Stimulated activated CD8-positive, alpha-beta memory T cell treated with anti-CD3 and anti-CD28 coated beads, Interleukin-12 subunit alpha, Interleukin-12 subunit beta, amount 100 ng/mL, for 4 hours (primary cell): Measurements from ENCODE around the gene DCHS1.

Experiments
- DNase-seq: peaks from one replicate; pipeline ENCODE4 v3.0.0-alpha.2; 2020; ENCODE audit warnings: low read depth

The DCHS1 gene

DNA sequence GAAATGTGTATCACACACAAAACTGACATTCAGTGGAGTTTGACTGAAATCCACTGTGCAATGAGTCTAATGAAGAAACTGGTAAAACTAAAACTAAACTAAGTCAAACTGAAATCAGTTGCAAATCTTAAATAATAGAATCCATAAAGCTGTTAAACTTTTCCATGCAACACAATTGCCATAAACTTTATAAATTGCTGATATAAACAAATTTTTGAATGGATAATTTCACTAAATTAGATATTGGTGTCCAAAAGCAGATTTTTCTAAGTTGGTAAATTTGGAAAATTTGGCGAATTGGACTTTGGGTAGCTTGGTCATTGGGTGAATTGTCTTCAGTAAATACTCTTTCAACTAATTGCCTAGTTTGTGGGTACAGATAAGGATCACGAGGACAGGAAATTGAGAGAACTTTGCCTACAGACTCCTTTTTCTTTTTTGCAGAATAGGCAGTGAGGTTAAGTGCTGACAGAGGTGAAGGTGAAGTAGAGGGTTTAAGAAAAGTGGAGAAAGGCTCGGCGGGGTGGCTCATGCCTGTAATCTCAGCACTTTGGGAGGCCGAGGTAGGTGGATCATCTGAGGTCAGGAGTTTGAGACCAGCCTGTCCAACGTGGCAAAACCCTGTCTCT is 14.7 kb upstream of the DCHS1 start:
- DNase-seq, result no peak

DNA sequence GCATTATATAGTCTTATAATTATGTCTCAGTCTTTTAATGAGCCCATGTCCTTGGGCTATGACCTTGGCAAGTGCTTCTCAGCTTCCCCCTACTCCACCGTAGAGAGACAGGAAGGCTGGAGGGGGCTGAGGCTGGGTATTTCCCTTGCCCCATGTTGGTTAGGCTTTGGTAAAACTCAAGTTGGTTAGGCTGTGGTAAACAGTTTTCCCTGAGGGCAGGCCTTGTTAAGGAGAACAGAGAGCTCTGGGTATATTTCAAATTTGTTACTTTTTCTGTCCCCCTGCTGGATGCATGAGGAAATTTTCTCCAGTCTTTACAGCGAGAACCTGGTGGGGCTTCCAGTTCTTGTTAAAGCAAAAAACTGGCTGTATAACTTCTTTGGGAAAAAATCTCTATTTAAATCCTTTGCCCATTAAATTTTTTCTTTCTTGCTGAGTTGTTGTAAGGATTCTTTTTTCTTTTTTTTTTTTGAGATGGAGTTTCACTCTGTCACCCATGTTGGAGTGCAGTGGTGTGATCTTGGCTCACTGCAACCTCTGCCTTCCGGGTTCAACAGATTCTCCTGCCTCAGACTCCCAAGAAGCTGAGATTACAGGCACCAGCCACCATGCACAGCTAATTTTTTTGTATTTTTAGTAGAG is 12.2 kb upstream of the DCHS1 start:
- no peak for DNase-seq

DNA sequence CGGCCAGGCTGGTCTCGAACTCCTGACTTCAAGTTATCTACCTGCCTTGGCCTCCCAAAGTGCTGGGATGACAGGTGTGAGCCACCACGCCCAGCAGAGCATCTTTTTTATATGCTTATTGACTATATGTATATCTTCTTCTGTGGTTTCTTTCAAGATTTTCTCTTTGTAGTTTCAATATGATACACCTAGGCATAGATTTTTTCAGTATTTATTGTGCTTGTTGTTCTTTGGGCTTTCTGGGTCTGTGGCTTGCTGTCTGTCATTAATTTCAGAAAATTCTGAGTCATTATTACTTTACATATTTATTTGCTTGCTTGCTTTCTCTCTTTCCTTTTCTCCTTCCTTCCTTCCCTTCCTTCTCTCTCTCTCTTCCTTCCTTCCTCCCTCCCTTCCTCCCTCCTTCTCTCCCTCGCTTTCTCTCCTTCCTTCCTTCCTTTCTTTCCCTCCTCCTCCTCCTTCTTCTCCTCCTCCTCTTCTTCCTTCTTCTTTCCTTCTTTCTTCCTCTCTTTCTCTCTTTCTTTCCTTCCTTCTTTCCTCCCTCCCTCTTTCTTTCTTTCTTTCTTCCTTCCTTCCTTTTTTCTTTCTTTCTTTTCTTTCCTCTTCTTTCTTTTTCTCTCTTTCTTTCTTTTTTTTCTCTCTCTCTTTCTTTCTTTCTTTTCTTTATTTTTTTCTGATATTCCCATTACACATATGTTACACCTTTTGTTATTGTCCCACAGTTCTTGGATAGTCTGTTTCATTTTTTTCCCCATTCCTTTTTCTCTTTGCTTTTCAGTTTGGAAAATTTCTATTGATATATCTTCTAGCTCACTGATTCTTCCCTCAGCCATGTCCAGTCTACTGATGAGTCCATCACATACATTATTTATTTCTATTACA is 10.9 kb upstream of the DCHS1 start:
- no peak for DNase-seq

DNA sequence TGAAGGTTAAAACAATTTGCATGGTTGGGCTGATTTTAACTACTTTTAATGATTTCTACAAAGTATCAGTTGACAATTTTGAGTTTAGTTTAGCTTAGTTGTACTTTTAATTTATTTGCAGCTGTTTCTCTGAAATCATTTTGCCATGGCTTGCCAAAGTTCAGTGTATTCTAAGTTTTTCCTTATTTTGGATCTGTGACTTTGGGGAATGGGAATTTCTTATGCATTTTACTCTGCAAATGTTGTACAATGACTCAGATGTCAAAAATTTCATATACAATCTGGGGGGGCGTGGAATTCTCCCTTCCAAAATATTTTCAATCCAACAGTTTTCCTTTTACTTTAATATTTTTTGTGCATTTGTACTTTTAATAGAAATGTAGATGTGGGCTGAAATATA is 8.9 kb upstream of the DCHS1 start:
- no peak for DNase-seq

DNA sequence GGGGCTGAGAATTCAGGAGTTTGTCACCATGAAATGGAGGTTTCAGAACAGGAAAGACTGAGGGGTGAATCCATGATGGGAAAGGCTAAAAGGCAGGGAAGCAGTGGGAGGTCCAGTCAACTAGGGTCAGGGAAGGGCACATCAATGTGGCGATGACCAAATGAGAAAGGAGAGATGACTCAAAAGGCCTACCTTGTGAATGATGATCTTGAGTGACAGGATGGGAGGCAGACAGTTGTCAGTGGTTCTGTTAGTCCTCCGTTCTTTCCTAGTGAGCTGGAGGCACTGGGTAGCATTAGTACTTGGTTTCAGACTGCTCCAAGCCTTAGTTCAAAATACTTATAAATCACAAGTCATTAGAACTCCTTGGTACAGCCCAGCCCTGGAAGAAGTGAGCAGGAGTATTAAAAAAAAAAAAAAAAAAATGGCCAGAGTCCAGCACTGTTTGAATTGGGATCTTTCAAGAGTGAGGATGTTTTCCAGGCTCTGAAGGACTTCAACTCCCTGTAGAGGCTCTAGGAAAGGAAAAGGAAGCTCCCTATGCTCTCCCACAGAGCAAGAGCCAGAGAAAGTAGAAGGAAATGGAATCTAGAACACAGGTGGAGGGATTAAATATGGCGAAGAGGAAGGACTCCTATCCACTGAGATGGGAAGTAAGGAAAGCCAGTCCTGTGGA is 8.3 kb upstream of the DCHS1 start:
- no peak for DNase-seq

DNA sequence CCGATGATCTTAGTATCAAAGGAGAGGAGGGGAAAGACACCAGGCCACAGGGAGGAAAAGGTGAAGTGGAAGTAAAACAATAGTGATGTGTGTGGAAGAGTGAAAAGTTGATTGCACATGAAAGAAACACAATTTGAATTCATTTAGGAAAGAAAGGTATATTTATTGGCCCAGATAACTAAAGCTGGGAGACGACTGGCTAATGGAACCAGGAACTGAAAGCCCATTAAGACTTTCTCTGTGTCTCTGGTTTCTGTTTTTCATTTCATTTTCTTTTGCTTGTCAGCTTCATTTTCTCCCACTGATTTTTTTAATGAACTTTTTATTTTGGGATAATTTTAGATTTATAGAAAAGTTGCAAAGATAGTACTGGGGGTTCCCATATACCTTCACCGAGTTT is 5.1 kb upstream of the DCHS1 start:
- DNase-seq, result no peak

DNA sequence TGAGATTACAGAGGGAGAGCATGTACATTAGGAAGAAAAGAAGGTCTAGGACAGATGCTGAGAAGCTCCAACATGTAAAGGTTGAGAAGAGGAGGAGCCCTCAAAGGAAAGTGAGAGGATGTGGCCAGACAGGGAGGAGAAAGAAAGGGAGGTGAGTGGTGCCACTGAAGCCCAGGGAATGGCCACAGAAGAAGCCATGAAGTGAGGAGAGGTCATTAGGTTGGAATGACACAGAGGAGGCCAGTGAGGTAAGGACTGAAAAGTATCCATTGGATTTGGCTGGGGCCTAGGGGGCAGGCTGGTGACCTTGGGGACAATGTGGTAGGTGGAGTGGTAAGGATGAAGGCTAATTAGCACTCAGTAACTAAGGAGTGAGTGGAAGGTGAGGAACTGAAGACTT is 3.0 kb upstream of the DCHS1 start:
- DNase-seq, result no peak

DNA sequence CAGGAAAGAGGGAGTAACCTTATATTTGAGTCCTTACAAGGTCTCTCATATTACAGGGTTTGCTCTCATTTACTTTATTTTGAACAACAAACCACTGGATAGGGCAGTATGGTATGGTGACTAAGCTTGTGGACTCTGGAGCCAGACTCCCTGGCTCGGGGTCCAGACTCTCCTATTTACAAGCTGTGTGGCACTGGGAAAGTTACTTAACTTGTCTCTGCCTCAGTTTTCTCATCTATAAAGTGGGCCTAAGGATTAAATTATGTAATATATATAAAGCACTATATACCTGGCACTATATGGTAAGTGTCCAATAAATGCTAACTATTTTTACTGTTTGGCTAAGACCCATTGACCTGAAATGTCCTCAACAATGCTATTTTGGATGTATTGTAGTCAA is 1.7 kb upstream of the DCHS1 start:
- DNase-seq, result no peak

DNA sequence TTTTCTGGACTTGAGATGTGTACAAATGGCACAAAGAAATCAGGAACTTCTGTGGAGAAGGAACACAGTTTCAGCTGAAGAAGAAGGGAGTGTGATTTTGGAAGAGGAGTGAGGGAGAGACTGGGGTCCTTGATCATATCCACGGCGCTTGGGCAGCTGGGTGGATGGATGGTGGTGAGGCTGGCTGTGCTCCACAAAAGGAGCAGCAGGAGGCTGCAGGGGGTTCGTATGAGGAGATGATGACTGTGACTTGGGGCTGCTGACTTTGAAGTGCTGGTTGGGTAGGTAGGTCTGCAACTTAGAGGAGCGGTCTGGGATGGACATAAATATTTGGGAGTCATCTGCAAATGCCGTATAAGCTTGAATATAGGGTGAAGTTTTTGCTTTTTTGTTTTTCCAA is 1.3 kb upstream of the DCHS1 start:
- DNase-seq, result no peak

DNA sequence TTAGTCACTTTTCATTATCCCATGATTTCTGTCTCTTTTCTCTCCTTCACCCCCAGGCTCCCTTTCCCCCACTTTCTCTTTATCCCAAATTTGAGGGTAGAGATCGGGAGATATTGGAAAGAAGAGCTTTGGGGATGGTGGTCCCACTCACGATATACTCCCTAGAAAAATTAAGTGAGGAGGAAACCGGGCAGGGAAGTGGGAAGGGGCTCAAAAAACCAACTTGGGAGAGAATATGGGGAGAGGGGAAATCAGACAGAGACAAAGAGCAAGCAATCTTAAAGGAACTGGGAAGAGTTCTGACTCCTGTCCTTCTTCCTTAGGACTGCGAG is 941 bp upstream of the DCHS1 start:
- no peak for DNase-seq

DNA sequence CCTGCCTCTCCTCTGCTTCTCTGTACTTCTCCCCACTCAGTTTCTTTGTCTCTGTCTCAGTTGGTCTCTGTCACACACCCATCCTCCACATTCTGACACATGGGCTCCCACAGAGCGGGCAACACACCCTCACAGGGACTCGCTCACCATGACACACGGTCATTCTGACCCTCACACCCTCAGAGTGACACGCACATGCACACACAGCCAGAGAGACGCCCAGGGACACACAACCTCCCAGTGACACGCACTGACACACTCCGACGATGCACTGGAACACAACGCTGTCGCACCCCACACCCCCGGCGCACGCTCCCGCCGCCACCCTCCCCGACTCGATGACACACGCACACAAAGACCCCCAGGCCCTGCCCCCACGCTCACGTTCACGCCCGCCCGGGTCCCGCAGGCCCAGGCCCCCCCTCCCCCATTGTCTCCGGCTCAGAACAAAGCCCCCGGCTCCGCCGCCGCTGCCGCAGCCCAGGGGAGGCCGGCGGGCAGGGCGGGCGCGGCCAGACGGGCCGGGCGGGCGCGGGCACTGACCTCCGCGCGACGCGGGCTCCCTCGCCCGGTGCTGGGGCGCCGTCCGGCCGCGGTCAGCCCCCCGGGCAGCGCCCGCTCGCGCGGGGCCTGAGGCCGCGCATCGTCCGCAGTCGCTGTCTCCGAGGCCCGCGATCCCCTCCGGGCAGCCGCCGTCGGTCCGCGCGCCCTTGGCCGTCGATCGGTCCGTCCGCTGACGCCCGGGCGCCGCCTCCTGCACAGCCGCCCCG is 404 bp downstream of the DCHS1 start:
- peak; percentile 23 for DNase-seq

DNA sequence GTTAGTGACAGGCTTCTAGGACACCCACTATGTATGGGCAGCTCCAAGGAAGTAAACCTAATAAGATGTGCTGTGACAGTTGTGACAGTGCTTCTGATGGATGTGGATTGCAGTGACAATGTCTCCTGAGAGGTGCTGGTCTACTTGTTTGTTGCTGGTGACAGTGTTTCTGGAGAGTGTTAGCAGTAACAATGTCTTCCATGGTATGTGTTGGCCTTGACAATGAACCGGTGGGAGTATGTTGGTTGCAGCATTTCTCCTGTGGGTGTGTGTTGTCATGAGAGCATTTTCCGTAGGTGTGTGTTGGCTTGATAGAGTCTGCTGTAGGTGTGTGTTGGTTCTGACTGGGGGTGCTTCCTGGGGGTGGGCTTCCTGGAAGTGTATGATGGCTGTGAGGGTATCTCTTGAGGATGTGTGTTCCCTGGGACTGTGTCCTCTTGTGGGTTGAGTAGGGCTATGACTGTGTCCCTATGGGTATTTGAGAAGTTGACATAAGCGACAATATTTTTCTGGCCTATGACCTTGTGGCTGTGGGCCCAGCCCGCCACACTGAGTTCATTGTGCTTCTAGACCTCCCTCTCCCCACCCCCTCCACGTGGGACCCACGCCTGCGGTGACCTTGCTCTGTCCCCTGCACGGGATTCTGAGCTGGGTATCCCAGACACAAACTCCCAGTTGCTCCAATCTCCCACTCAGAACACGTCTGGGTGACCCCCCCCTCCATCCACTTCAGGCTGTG is 1.2 kb downstream of the DCHS1 start:
- DNase-seq, result no peak

DNA sequence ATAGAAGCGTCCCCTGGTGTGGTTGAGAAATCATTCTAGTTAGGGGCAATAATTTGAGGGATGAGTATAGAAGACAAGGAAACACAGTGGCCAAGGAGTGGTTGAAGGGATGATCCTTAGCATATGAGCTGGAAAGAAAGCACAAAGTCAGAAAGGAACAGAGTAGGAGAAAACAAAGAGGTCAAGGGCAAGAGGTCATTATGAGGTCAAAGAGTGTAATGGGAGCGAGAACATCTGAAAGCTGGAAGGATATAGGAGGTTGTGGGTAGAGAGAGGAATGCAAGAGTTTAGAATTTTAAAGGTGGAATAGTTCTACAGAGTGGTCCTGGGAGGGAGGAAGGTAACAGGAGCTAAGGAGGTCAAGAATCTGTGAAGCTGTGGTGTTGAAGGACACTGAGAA is 2.0 kb downstream of the DCHS1 start:
- no peak for DNase-seq

DNA sequence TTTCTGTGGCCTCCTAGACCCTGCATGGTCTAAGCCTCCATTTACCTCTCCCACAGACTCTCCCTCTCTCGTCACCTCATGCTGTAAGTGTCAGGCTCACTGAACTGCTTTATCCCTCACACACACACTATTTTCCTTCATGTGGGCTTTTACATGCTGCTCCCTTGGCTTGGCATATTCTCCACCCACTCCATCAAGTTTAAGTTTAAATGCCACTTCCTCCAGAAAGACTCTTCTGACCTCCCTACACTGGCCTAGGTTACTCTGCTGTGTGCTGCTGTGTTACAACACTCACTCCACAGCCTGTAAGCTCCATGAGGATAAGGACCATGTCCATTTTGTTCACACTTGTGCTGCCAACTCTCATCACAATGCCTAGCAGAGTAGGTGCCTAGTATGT is 2.5 kb downstream of the DCHS1 start:
- DNase-seq, result no peak

DNA sequence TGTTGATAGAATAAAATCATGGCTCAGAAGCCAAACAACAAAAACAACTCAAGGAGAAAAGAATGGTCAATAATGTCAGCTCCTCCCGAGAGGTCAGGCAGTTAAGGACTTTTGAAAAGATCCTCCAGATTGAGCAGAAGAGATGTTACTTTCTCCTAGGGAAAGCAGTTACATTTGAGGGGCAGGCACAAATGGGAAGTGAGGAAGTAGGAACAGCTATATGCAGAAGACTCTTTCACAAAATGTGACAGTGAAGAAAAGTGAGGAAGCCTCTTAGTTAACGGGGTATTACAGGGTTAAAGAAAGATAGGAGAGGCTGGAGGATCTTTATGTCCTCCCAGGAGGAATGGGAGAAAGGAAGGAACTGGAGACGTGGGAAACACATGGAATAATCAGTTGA is 3.4 kb downstream of the DCHS1 start:
- no peak for DNase-seq

DNA sequence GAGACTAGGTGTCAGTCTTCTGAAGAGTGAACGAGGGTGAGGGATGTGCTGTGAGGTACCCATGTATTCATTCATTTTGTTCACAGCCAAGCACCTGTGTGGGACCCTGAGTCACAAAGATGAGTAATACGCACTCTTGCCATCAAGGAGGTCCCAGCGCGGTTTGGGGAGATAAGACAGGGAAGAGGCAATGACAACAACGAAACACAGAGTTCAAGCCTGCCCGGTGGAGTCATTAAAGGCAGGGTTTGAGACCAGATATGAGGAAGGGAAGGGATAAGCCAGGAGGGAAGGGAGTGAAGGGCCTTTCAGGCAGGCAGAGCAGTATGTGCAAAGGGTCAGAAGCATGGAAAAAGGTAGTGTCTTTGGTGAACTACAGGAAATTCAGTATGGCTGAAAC is 4.6 kb downstream of the DCHS1 start:
- no peak for DNase-seq

DNA sequence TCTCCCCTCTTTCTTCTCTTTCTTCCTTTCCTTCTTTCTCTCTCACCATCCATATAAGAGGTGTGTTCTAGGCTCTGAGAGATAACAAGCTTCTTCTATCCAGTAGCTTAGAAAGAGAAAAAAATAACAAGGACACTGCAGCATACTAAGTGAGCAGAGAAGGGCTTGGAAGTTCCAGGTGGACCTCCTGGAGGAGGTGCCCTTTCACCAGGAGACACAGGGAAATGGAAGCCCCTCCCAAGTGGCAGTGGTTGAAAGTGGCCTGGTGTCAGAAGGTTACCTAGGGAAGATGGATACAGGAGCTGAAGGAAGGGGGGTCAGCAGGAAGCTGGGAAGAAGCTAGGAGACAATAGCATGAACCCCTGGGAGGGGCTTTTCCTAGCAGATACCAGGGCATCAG is 5.5 kb downstream of the DCHS1 start:
- no peak for DNase-seq

DNA sequence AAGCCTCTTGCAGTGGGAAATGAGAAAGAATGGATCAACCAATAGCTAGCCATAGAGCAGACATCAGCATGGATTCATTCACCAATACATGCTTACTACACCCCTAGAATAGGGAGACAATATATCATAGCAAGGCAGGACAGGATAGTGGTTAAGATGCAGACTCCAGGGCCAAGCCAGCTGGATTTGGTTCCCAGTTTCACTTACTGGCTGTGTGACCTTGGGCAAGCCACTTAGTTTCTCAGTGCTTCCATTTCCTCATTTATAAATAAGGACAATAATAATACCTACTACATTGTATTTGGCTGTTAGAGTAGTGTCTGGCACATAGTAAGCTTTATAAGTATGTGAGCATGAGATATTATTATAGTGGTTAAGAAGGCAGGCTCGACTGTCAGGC is 7.1 kb downstream of the DCHS1 start:
- DNase-seq, result no peak

DNA sequence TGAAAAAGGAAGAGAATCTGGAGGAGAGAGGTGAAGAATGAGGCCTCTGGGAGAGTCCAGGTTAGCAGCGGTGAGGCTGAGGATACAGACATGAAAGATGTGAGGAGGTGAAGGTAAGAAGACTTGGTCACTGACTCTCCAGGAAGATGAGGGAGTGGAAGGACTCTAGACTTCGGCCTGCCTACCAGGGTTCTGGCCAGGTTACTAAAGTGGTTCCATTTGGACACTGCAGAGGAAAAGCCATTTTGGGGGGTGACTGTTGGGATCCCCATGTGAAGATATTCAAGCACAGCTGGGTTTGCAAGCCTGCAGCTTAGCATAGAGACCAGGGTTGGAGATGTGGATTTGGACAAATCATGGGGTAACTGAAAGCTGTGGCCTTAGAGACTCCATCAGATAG is 7.8 kb downstream of the DCHS1 start:
- no peak for DNase-seq

DNA sequence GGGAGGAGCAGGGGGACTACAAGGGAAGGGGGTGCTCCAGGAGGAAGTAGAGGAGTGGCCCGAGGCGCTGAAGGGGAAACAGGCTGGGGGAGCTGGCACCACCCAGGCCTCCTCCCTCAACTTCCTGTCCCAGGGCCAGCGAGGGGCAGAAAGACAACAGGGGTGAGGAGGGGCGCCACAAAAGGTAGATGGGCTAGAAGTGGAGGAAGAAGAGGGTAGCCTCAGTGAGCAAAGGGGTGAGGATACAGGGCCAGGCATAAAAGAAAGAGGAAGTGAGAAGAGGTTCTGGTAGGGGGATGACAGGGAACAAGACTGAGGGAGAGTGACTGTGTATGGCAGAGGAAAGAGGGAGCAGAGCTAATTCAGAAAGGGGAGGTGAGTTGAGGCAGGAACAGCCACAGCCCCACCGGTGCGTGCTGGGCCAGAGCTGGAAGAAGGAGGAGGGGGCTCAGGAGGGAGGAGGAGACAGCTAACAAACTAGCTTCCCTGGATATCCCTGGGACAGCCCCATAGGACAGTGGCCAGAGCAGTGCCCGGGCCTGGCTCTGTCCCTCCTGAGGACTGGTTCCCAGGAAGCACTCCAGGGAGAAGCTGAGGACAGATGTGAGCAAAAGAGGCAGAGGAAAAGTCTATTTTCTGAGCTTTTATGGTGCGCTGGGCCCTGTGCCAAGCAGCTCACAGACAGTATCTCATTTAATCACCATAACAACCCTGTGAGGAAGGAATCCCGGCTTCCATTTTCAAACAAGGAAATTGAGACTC is 8.5 kb downstream of the DCHS1 start:
- no peak for DNase-seq

DNA sequence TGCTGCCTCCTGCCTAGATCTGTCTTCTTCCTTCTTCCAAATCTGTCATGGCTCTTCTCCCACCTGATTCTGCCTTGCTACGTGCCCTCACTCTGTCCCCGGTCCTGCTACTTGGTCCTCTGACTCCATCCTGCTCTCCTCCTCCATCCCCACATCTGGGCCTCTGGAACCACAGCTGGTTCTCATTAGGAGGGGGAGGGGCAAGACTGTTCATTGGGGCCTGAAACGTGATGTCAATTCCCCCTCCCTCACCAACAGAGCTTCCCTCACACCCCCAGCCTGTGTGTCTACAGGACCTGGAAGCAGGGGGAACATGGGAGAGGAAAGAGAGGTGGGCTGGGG is 9.1 kb downstream of the DCHS1 start:
- no peak for DNase-seq
